Measurements from ENCODE around the gene HNRNPLL.
"Not testable (repeated sequence)": the region's sequence is repeated elsewhere in the genome, so short reads cannot be mapped to it uniquely, and the experiment has no call there.

Gene HNRNPLL

DNA sequence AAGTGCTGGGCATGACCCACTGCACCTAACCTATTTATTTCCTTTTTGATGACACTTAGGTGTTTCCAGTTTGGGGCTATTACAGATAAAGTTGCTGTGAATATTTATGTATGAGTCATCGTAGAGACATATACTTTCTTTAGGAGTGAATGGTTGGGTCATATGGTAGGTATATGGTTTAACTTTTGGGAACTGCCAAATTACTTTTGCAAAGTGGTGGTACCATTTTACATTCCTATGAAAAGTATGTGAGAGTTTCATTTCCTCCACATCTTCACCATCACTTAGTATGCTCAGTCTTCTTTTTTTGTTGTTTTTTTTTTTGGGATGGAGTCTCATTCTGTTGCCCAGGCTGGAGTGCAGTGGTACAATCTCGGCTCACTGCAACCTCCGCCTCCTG lies 56.1 kb downstream of the HNRNPLL start:
- H3K36me3 ChIP-seq (ENCODE audit: control insufficient read depth in 5 of 5, insufficient read depth in 5 of 5, low read length in 5 of 5), result peaks cover 0 to 1% (median 0%) of the 10 kb centered on the region in 5 donors
- H3K4me1 ChIP-seq (ENCODE audit: control insufficient read depth in 5 of 5, insufficient read depth in 5 of 5, low read length in 5 of 5), result peaks cover 0 to 8% (median 6%) of the 10 kb centered on the region in 5 donors
- no peak overlapping the region for H3K9ac ChIP-seq (ENCODE audit: low read length in 5 of 5)
- H3K4me3 ChIP-seq (ENCODE audit: low read depth in 1 of 5, low read length in 5 of 5), result no peak overlapping the region
- H3K27ac ChIP-seq (ENCODE audit: low read depth, low read length), result no peak overlapping the region
- H3K9me3 ChIP-seq (ENCODE audit: control insufficient read depth in 5 of 5, low read length in 5 of 5), result peaks cover 0 to 2% (median 0%) of the 10 kb centered on the region in 5 donors
- H3K27me3 ChIP-seq (ENCODE audit: control insufficient read depth in 5 of 5, insufficient read depth in 4 of 5, low read length in 5 of 5), result no peaks in the 10 kb centered on the region

DNA sequence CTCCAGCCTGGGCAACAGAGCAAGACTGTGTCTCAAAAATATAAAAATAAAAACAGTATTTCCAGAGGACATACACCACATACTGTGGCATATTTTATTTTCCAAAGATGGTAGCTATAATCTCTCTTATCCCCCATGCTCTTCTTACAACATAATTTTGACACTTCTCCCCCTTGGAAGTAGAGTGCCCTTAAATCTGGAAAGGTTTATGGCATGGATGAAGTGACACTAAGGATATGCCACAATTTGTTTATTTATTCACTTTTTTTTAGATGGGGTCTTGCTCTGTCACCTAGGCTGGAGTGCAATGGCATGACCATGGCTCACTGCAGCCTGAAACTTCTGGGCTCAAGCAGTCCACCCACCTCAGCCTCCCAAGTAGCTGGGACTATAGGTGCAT lies 56.7 kb downstream of the HNRNPLL start:
- Histone ChIP-seq H3K27ac (ENCODE audit: low read depth, low read length) (no peak overlapping the region), H3K4me1 (ENCODE audit: control insufficient read depth in 5 of 5, insufficient read depth in 5 of 5, low read length in 5 of 5) (peaks cover 0 to 8% (median 6%) of the 10 kb centered on the region in 5 donors), H3K4me3 (ENCODE audit: low read depth in 1 of 5, low read length in 5 of 5) (no peak overlapping the region), H3K9me3 (ENCODE audit: control insufficient read depth in 5 of 5, low read length in 5 of 5) (no peaks in the 10 kb centered on the region), H3K27me3 (ENCODE audit: control insufficient read depth in 5 of 5, insufficient read depth in 4 of 5, low read length in 5 of 5) (no peaks in the 10 kb centered on the region), H3K9ac (ENCODE audit: low read length in 5 of 5) (no peak overlapping the region), H3K36me3 (ENCODE audit: control insufficient read depth in 5 of 5, insufficient read depth in 5 of 5, low read length in 5 of 5) (no peaks in the 10 kb centered on the region)

DNA sequence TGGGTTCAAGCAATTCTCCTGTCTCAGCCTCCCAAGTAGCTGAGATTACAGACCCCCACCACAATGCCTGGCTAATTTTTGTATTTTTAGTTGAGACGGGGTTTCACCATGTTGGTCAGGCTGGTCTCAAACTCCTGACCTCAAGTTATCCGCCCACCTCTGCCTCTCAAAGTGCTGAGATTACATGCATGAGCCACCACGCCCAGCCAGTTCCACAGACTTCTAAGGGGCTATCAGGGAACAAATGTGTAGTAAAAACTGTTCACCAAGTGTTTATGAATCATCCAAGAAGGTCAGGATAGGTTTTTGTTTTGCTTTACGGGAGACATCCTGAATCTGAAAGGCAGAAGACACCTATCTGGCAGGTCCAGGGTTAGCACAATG lies 60.5 kb downstream of the HNRNPLL start:
- H3K4me1 ChIP-seq (ENCODE audit: control insufficient read depth in 5 of 5, insufficient read depth in 5 of 5, low read length in 5 of 5), result peaks cover 0 to 11% (median 6%) of the 10 kb centered on the region in 5 donors
- H3K9me3 ChIP-seq (ENCODE audit: control insufficient read depth in 5 of 5, low read length in 5 of 5); H3K4me3 ChIP-seq (ENCODE audit: low read depth in 1 of 5, low read length in 5 of 5); H3K36me3 ChIP-seq (ENCODE audit: control insufficient read depth in 5 of 5, insufficient read depth in 5 of 5, low read length in 5 of 5); H3K9ac ChIP-seq (ENCODE audit: low read length in 5 of 5); H3K27me3 ChIP-seq (ENCODE audit: control insufficient read depth in 5 of 5, insufficient read depth in 4 of 5, low read length in 5 of 5); H3K27ac ChIP-seq (ENCODE audit: low read depth, low read length): not testable (repeated sequence)

DNA sequence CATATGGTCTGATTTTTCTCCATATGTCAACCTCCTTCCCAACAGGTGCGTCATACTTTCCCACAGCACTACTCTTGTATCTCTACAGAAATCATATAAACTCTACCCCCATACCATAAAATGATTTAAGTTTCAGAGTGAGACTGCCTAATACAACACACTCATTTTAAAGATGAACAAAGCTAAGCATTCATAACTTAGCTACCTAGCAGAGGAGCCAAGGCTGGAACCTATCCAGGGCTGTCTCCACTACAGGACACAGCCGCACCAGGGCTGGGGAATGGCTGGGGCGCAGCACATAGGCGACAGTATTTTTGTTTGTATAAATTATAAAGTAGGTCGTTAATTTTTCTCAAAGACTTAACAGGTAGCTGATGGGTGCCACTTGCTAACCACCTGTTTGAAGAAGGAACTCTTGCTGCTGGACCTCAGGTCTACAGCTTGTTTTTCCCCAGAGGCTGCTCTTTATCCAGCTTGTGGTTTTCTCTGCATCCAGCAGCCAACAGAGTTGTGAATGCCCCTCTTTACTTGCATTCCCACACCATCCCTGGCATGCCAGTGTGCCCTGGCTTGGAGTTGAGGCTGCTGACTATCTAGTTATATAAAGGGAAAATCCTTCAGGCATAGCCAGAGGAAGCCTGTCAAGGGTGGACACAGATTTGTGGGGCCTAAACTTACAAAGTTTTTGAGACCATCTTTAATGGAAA lies 62.0 kb downstream of the HNRNPLL start:
- Histone ChIP-seq H3K9me3 (ENCODE audit: control insufficient read depth in 5 of 5, low read length in 5 of 5) (no peaks in the 10 kb centered on the region), H3K36me3 (ENCODE audit: control insufficient read depth in 5 of 5, insufficient read depth in 5 of 5, low read length in 5 of 5) (no peaks in the 10 kb centered on the region), H3K27me3 (ENCODE audit: control insufficient read depth in 5 of 5, insufficient read depth in 4 of 5, low read length in 5 of 5) (no peaks in the 10 kb centered on the region), H3K27ac (ENCODE audit: low read depth, low read length) (no peak overlapping the region), H3K4me1 (ENCODE audit: control insufficient read depth in 5 of 5, insufficient read depth in 5 of 5, low read length in 5 of 5) (peaks cover 0 to 15% (median 13%) of the 10 kb centered on the region in 5 donors), H3K9ac (ENCODE audit: low read length in 5 of 5) (no peak overlapping the region), H3K4me3 (ENCODE audit: low read depth in 1 of 5, low read length in 5 of 5) (no peak overlapping the region)

DNA sequence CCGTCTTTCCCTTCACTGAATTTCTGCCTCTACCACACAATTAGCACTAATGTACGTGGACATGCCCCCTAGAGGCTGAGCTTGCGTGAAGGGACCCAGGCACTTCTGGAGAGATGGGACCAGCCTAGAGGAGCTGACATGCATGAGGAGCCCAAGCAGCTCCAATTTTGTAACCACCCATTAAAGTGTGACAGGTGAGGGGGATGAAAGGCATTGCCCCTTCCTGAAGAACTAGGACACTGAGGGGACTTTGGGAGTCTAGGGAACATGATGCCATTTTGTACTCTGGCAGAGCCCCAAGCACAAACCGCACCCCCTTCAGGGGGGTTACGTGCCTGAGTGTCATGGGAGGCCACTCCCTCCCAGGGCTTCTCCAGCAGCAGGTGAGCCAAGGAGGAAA lies 63.6 kb downstream of the HNRNPLL start:
- Histone ChIP-seq H3K9ac (ENCODE audit: low read length in 5 of 5) (no peak overlapping the region), H3K4me3 (ENCODE audit: low read depth in 1 of 5, low read length in 5 of 5) (no peak overlapping the region), H3K27ac (ENCODE audit: low read depth, low read length) (no peak overlapping the region), H3K36me3 (ENCODE audit: control insufficient read depth in 5 of 5, insufficient read depth in 5 of 5, low read length in 5 of 5) (no peaks in the 10 kb centered on the region), H3K27me3 (ENCODE audit: control insufficient read depth in 5 of 5, insufficient read depth in 4 of 5, low read length in 5 of 5) (no peaks in the 10 kb centered on the region), H3K4me1 (ENCODE audit: control insufficient read depth in 5 of 5, insufficient read depth in 5 of 5, low read length in 5 of 5) (peaks cover 0 to 22% (median 20%) of the 10 kb centered on the region in 5 donors), H3K9me3 (ENCODE audit: control insufficient read depth in 5 of 5, low read length in 5 of 5) (no peaks in the 10 kb centered on the region)

DNA sequence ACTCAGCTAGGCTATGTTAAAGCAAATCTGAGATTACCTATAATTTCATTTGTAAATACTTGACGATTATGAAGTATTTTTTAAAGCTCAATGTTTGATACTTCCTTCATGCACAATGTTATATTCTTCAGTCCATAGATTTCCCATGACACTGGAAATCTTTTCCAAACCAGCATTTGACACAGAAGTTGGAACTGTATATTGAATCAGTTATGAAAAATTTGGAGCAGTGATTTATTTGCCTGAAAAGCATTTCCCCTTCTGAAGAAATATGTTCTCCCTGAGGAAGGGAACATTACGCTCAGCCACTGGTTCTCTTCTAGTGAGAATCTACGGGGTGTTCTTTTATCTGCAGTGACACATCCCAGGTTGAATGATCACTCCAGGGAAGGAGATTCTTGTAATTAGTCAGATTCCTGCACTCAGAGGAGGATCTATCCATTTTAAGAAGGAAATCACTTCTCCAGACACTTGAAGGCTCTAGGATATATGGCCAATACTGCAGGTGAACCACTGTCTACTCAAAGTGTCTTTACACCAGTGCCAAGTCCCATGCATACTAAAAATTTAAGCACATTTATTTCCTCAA lies 64.7 kb downstream of the HNRNPLL start:
- no peak overlapping the region for H3K9ac ChIP-seq (ENCODE audit: low read length in 5 of 5)
- H3K4me3 ChIP-seq (ENCODE audit: low read depth in 1 of 5, low read length in 5 of 5), result no peak overlapping the region
- H3K27me3 ChIP-seq (ENCODE audit: control insufficient read depth in 5 of 5, insufficient read depth in 4 of 5, low read length in 5 of 5), result no peaks in the 10 kb centered on the region
- H3K36me3 ChIP-seq (ENCODE audit: control insufficient read depth in 5 of 5, insufficient read depth in 5 of 5, low read length in 5 of 5), result no peaks in the 10 kb centered on the region
- H3K4me1 ChIP-seq (ENCODE audit: control insufficient read depth in 5 of 5, insufficient read depth in 5 of 5, low read length in 5 of 5), result peaks cover 0 to 30% (median 19%) of the 10 kb centered on the region in 5 donors
- H3K9me3 ChIP-seq (ENCODE audit: control insufficient read depth in 5 of 5, low read length in 5 of 5), result no peaks in the 10 kb centered on the region
- H3K27ac ChIP-seq (ENCODE audit: low read depth, low read length), result no peak overlapping the region

DNA sequence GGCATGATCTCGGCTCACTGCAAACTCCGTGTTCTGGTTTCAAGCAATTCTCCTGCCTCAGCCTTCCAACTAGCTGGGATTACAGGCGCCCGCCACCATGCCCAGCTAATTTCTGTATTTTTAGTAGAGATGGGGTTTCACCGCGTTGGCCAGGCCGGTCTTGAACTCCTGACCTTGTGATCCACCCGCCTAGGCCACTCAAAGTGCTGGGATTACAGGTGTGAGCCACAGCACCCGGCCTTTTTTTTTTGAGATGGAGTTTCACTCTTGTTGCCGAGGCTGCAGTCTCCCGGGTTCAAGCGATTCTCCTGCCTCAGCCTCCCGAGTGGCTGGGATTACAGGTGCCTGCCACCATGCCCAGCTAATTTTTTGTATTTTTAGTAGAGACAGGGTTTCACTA lies 65.4 kb downstream of the HNRNPLL start:
- H3K27ac ChIP-seq (ENCODE audit: low read depth, low read length); H3K9me3 ChIP-seq (ENCODE audit: control insufficient read depth in 5 of 5, low read length in 5 of 5); H3K9ac ChIP-seq (ENCODE audit: low read length in 5 of 5); H3K36me3 ChIP-seq (ENCODE audit: control insufficient read depth in 5 of 5, insufficient read depth in 5 of 5, low read length in 5 of 5); H3K4me3 ChIP-seq (ENCODE audit: low read depth in 1 of 5, low read length in 5 of 5); H3K27me3 ChIP-seq (ENCODE audit: control insufficient read depth in 5 of 5, insufficient read depth in 4 of 5, low read length in 5 of 5): not testable (repeated sequence)
- peaks cover 0 to 25% (median 14%) of the 10 kb centered on the region in 5 donors for H3K4me1 ChIP-seq (ENCODE audit: control insufficient read depth in 5 of 5, insufficient read depth in 5 of 5, low read length in 5 of 5)

DNA sequence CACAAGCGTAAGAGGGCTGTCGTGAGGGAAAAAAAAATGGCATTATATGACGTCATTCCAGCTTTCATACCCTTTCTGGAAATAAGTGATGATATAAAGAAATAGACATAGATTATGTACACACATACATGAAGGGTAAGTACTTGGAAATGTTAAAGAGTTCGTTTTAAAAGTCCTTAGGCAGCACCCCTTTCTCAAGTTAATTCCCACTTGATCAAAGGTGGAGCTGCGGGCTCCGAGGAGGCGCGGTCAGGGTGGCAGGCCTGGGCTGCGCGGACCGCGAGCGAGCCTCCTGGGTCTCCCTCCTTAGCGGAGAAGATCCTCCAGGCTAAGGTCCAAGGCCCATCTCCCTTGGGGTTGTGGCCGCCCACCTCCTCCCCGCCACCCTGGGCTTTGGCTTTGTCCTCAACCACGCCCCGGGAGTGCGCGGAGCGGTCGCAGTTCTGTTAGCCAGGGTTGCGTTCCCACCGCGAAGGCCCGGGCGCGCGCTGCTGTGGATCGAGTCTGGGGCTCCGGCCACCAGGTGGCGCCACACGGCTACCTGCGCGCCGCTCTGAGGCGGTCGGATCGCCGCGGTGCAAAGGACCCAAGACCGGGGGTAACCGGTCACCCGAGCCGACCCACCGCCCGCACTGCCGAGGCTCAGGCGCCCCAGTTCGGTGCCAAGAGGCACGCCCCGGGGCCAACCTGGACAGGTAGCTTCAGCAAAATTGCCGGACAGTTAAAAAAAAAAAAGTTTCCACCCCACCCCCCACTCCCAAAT lies 66.8 kb downstream of the HNRNPLL start:
- H3K27me3 ChIP-seq (ENCODE audit: control insufficient read depth in 5 of 5, insufficient read depth in 4 of 5, low read length in 5 of 5), result no peaks in the 10 kb centered on the region
- H3K27ac ChIP-seq (ENCODE audit: low read depth, low read length), result no peak overlapping the region
- peak overlapping the region; percentile 42 to 78 (median 67) for H3K4me3 ChIP-seq (ENCODE audit: low read depth in 1 of 5, low read length in 5 of 5)
- H3K4me1 ChIP-seq (ENCODE audit: control insufficient read depth in 5 of 5, insufficient read depth in 5 of 5, low read length in 5 of 5), result peaks cover 0 to 25% (median 14%) of the 10 kb centered on the region in 5 donors
- H3K36me3 ChIP-seq (ENCODE audit: control insufficient read depth in 5 of 5, insufficient read depth in 5 of 5, low read length in 5 of 5), result no peaks in the 10 kb centered on the region
- no peaks in the 10 kb centered on the region for H3K9me3 ChIP-seq (ENCODE audit: control insufficient read depth in 5 of 5, low read length in 5 of 5)
- peak overlapping the region; percentile 26 to 82 (median 73) for H3K9ac ChIP-seq (ENCODE audit: low read length in 5 of 5)

DNA sequence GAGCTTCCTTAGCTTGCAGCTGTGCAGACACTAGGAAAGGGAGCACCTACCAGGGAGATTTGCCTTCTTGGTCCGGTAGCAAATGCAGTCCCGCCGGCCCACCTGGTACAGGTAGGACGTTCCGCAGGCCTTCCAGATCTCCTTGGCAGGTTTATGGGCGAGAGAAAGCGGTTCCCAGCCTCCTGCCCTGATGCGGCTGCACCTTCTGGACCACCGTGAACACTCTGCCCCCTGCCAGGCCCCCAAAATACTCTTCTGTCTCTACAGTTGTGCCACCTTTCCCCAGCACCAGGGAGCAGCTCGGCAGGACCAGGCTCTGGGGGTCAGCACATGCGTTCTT lies 67.4 kb downstream of the HNRNPLL start:
- no peaks in the 10 kb centered on the region for H3K9me3 ChIP-seq (ENCODE audit: control insufficient read depth in 5 of 5, low read length in 5 of 5)
- peaks cover 0 to 25% (median 14%) of the 10 kb centered on the region in 5 donors for H3K4me1 ChIP-seq (ENCODE audit: control insufficient read depth in 5 of 5, insufficient read depth in 5 of 5, low read length in 5 of 5)
- no peaks in the 10 kb centered on the region for H3K36me3 ChIP-seq (ENCODE audit: control insufficient read depth in 5 of 5, insufficient read depth in 5 of 5, low read length in 5 of 5)
- no peaks in the 10 kb centered on the region for H3K27me3 ChIP-seq (ENCODE audit: control insufficient read depth in 5 of 5, insufficient read depth in 4 of 5, low read length in 5 of 5)
- H3K9ac ChIP-seq (ENCODE audit: low read length in 5 of 5), result peak overlapping the region in 2 of 5 donors; percentile 74 to 82
- H3K27ac ChIP-seq (ENCODE audit: low read depth, low read length), result no peak overlapping the region
- peak overlapping the region in 4 of 5 donors; percentile 42 to 78 (median 72) for H3K4me3 ChIP-seq (ENCODE audit: low read depth in 1 of 5, low read length in 5 of 5)

DNA sequence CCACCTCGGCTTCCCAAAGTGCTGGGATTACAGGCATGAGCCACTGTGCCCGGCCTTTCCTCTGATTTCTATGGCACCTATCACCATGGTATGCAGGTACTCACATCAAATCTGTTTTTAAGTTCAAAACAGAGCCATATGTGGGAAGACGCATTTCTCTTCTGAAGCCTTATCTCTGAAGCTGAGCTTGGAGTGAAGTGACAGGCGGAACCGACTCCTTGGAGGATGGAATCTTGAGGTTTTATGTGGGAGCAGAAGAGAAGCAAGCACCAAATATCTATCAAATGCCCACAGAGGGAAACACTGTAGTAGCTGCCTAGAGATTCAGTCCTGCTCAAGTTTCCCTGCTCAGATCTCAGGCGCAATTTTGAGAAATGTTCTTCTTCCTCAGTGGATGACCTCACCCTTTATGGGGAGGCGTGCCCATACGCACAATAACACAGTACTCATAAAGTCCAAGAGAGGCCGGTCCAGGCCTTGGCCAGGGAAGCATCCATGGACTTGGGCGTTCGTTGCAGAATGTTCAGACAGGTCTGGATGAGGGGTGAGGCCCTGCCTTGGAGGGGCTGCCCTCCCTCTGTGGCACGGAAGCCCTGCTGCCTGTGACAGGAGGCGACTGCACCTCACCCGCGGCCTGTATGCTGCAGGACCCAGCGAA lies 67.9 kb downstream of the HNRNPLL start:
- Histone ChIP-seq H3K4me1 (ENCODE audit: control insufficient read depth in 5 of 5, insufficient read depth in 5 of 5, low read length in 5 of 5) (peaks cover 0 to 25% (median 14%) of the 10 kb centered on the region in 5 donors), H3K27me3 (ENCODE audit: control insufficient read depth in 5 of 5, insufficient read depth in 4 of 5, low read length in 5 of 5) (no peaks in the 10 kb centered on the region), H3K27ac (ENCODE audit: low read depth, low read length) (no peak overlapping the region), H3K9me3 (ENCODE audit: control insufficient read depth in 5 of 5, low read length in 5 of 5) (no peaks in the 10 kb centered on the region), H3K4me3 (ENCODE audit: low read depth in 1 of 5, low read length in 5 of 5) (peak overlapping the region in 1 of 5 donors; percentile 41), H3K36me3 (ENCODE audit: control insufficient read depth in 5 of 5, insufficient read depth in 5 of 5, low read length in 5 of 5) (no peaks in the 10 kb centered on the region), H3K9ac (ENCODE audit: low read length in 5 of 5) (no peak overlapping the region)
